Measurements from ENCODE around the gene FUBP3.

FUBP3 gene

GRCh38 chr9:130635721-130636647, 56.6 kb downstream of the FUBP3 start:
- DNase-seq: no peak

GRCh38 chr9:130636648-130637020, 57.3 kb downstream of the FUBP3 start:
- DNase-seq: no peak

- DNase-seq: no peak
Measured at GRCh38 chr9:130638284-130639123, 59.1 kb downstream of the FUBP3 start.

- no peak for DNase-seq
Measured at GRCh38 chr9:130639124-130639765, 59.9 kb downstream of the FUBP3 start.

- no peak for DNase-seq
Measured at GRCh38 chr9:130639866-130640555, 60.6 kb downstream of the FUBP3 start.

- DNase-seq: no peak
Measured at GRCh38 chr9:130640681-130641080, 61.3 kb downstream of the FUBP3 start.

GRCh38 chr9:130642926-130643325, 63.5 kb downstream of the FUBP3 start:
- DNase-seq: no peak

- no peak for DNase-seq
Measured at GRCh38 chr9:130651221-130651620, 71.8 kb downstream of the FUBP3 start.

- DNase-seq: no peak
Measured at GRCh38 chr9:130651752-130652151, 72.4 kb downstream of the FUBP3 start.

- no peak for DNase-seq
Measured at GRCh38 chr9:130654879-130655278, 75.5 kb downstream of the FUBP3 start.

GRCh38 chr9:130658893-130659698, 79.7 kb downstream of the FUBP3 start:
- no peak for DNase-seq

GRCh38 chr9:130659699-130660248, 80.4 kb downstream of the FUBP3 start:
- DNase-seq: no peak

- DNase-seq: no peak
Measured at GRCh38 chr9:130660326-130660682, 80.9 kb downstream of the FUBP3 start.

GRCh38 chr9:130660683-130661450, 81.5 kb downstream of the FUBP3 start:
- DNase-seq: no peak

GRCh38 chr9:130661451-130662098, 82.2 kb downstream of the FUBP3 start:
- no peak for DNase-seq

GRCh38 chr9:130662099-130662969, 83.0 kb downstream of the FUBP3 start:
- DNase-seq: no peak

GRCh38 chr9:130662970-130663257, 83.5 kb downstream of the FUBP3 start:
- DNase-seq: no peak

GRCh38 chr9:130663258-130663976, 84.0 kb downstream of the FUBP3 start:
- DNase-seq: no peak

GRCh38 chr9:130663977-130664250, 84.5 kb downstream of the FUBP3 start:
- DNase-seq: no peak

All from activated T-cell treated with anti-CD3 and anti-CD28 coated beads for 4 hours (primary cell).